ENCODE measurements around the gene RPTN. TPM values are rescaled to one million over a fixed set of nuclear protein-coding genes. Genes with fewer than 3 reads are reported as not detected.

The RPTN gene
- total and polyA plus RNA-seq, 2 experiments from 2014 or later = not detected

- no peak overlapping the region for H3K4me3 ChIP-seq
- H3F3A ChIP-seq (replicated peaks; ENCODE audit: low read depth) = no peaks in the 10 kb centered on the region
- no peaks in the 10 kb centered on the region for H3K27me3 ChIP-seq (ENCODE audit: insufficient read depth)
- H2AFZ ChIP-seq = 0 out of 2 replicates have a peak overlapping the region, but pooled peaks have one; percentile 10
- no peaks in the 10 kb centered on the region for H3K4me1 ChIP-seq (ENCODE audit: insufficient read depth)
- H3K4me1 Mint-ChIP-seq = peaks cover 2% of the 10 kb centered on the region; the same call in 2 of the 3 replicates
- no peak for ATAC-seq
- H4K20me1 ChIP-seq (replicated peaks; ENCODE audit: insufficient read depth) = no peaks in the 10 kb centered on the region
- DNase-seq (ENCODE audit: low spot score) = no peak
- H3K27ac Mint-ChIP-seq = no peak overlapping the region
- H3K4me3 Mint-ChIP-seq = no peak overlapping the region
- no peaks in the 10 kb centered on the region for H3K79me2 ChIP-seq (replicated peaks; ENCODE audit: insufficient read depth)
- no peak overlapping the region for H3K4me2 ChIP-seq
- H3K36me3 Mint-ChIP-seq (ENCODE audit: low read depth) = no peaks in the 10 kb centered on the region
- no peak overlapping the region for H3K27ac ChIP-seq (ENCODE audit: low read depth)
- H3K36me3 ChIP-seq (ENCODE audit: insufficient read depth) = no peaks in the 10 kb centered on the region
- H3K9me3 Mint-ChIP-seq = no peaks in the 10 kb centered on the region; the same call in 2 of the 3 replicates
- H3K27me3 Mint-ChIP-seq (ENCODE audit: insufficient read depth, low read depth, poor library complexity) = peaks cover 3% of the 10 kb centered on the region
- no peaks in the 10 kb centered on the region; the same call in 1 of the 2 replicates for H3K9me2 ChIP-seq (ENCODE audit: insufficient read depth)
- TF ChIP-seq EZH2phosphoT487 (IDR thresholded peaks at IDR 0.05; ENCODE audit: unreplicated experiment) = no peak
- no peak for TF ChIP-seq CTCF (conservative IDR thresholded peaks at IDR 0.05; ENCODE audit: low read depth in 2 of 2)
- no peak for TF ChIP-seq ZNF114 (CRISPR knock-in tag; IDR thresholded peaks at IDR 0.05)
- TF ChIP-seq EZH2 (IDR thresholded peaks at IDR 0.05; ENCODE audit: low read depth, unreplicated experiment) = no peak
- TF ChIP-seq CREB1 (CRISPR knock-in tag; IDR thresholded peaks at IDR 0.05; ENCODE audit: low read depth) = no peak
- no peak for TF ChIP-seq ZNF331 (CRISPR knock-in tag; IDR thresholded peaks at IDR 0.05; ENCODE audit: low read depth)
- no peak for TF ChIP-seq ETS1 (IDR thresholded peaks at IDR 0.05)
- no peak for TF ChIP-seq STAT1 (IDR thresholded peaks at IDR 0.05; ENCODE audit: unreplicated experiment)
- no peak for TF ChIP-seq ZNF462 (CRISPR knock-in tag; IDR thresholded peaks at IDR 0.05)
- no peak for TF ChIP-seq POLR2AphosphoS5 (IDR thresholded peaks at IDR 0.05; ENCODE audit: low read depth)
- TF ChIP-seq NANOG (IDR thresholded peaks at IDR 0.05; ENCODE audit: borderline replicate concordance) = no peak
- no peak for TF ChIP-seq REST (IDR thresholded peaks at IDR 0.05; ENCODE audit: unreplicated experiment)
- no peak for TF ChIP-seq JUNB (IDR thresholded peaks at IDR 0.05; ENCODE audit: unreplicated experiment)
Measured at GRCh38 chr1:152169366-152170025, 10.5 kb upstream of the RPTN start.

Measured in GM23338 (cell line).